ENCODE data around the gene HYKK. TPM values are rescaled to one million over a fixed set of nuclear protein-coding genes. Genes with fewer than 3 reads are reported as not detected.
"Not testable (repeated sequence)": the region's sequence is repeated elsewhere in the genome, so short reads cannot be mapped to it uniquely, and the experiment has no call there.

The HYKK gene
- polyA plus RNA-seq, 1 donor: 10.3 TPM

DNA sequence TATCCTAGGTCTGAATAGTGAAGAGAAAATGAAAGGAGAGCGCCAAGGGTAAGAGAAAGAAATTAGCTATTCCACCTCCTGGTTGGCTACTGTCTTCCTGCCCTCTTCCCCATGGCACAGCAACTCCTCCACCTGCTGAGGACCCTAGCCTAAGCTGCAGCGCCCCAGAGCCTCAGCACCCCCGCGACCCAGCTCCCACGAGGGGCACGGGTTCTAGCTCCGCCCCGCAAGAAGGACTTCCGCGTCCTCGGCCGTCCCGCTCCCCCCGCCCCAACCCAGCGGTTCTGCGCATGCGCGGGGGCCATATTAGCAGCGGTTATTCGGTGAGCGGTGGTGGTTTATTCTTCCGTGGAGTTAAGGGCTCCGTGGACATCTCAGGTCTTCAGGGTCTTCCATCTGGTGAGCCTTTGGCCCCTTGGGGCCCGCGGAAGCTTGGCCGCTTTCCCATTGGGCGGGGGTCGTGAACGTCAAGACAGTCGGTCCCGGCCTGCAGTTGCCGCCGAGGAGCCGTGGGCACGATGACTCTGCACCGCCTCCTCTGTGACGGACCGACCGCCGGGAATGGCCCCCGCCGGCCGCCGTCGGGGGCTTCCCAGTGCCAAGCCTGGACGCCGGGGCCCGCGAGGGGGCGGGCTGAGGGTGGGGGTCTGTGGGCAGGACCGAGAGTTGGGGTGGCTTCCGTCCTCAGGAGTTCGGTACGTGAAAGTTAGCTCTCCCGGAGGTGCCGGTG, 32.9 kb downstream of the HYKK start, which contains the start of gene PSMA4:
TSS of gene PSMA4 (plus strand) at position 304 of the 730 bp plus-strand sequence. CDS start 1,484 bp downstream, outside the sequence.
- peak; percentile 91 for DNase-seq

DNA sequence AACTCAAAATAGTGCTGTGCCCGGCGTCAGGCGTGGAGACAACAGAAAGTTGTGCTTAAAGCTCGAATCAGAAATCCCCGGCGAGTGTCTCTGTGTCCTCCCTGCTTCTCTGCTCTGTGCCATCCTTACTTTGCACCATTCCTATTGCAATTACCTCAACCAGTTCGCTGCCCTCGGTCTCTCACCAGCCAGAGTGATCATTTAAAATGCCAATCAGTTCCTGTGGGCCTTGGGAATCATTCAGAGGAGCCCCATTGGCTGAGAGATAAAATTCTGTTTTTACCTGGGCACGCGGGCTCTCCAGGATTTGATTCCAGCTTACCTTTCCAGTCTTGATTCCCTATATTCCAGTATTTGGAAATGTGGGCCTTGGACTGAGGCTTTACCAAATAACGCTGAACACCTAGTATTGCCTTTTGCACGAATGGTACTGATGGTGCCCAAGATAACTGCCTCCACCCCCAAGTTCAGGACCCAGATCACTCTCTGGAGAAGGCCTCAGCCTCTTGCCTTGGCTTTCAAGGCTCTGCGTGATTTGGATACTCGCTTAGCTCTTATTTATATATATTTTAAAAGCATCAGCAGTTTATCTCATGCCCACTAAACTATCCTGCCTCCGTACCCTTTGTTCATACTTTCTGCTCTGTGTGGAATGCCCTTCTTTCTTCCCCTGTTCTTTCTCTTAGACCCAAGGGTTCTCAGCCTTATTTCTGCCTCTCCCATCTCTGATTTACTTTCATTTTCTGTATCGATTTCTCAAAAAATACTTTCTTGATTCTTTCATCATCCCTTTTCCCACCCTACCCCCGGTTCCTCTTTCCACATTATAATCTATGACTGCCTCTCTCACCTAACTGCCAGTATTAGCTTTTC, 33.7 kb downstream of the HYKK start:
- no peak for DNase-seq

DNA sequence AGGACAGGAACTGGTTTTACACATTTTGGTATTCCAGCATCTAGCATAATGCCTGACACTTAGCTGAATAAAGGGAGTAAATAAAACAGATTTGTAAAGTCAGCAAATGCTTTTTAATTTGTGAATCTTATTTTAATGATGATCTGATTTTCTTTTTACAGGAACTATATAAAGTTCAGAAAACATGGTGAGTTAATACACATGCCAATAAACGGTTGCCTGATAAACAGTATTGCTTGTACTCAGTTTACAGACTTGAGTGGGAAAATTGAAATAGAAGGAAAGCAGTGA, 34.3 kb downstream of the HYKK start:
- no peak for DNase-seq

GRCh38 chr15:78542647-78543046, 35.3 kb downstream of the HYKK start:
- no peak for DNase-seq

GRCh38 chr15:78550194-78550593, 42.8 kb downstream of the HYKK start:
- no peak for DNase-seq

GRCh38 chr15:78550815-78551214, 43.4 kb downstream of the HYKK start:
- no peak for DNase-seq

DNA sequence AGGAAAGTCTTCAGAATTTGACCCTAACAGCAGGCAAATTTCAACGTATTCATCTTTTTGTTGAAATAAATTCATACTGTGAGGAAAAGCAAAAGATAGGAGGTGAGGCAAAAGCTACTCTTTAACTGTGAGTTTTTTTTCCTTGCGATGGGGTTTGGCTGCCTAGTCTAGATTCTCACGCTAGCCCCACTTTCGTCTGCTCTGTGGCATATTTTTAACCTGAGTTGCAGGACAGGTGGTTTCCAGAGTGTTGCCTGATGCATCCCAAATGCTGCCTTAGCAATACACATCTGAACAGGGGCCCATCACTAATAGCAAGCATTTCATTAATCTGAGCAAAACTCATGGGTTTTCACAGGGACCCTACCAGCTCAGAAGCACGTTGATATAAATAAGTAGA, 44.5 kb downstream of the HYKK start:
- no peak for DNase-seq

- no peak for DNase-seq
Observed at GRCh38 chr15:78552597-78552996, 45.2 kb downstream of the HYKK start.

DNA sequence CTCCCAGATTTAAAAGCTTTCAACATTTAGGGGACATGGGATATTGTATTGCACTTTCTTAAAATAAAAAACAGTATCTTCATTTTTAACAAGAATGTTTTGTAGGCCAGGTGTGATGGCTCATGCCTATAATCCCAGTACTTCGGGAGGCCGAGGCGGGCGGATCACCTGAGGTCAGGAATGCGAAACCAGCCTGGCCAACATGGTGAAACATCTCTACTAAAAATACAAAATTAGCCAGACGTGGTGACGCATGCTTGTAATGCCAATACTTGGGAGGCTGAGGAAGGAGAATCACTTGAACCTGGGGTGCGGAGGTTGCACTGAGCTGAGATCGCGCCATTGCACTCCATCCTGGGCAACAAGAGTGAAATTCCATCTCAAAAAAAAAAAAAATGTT, 52.8 kb downstream of the HYKK start:
- DNase-seq: not testable (repeated sequence)

DNA sequence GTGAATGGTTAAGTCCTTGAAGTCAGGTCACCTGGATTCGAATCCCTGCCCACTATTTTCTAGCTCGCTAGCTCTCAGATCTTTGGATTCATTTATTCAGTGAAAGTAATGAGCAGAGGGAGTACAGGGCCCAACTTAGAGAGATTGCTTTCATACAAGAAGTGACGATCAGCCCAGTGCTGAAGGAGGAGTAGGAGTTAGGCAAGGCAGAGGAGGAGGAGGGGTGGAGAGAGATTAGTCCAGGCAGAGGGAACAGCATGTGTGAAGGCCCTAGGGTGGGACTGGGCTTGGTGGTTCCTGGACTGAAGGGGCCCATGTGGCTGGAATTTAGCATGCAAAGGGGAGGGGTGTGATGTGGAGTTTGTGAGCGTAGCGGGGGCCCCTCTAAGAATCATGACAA, 54.1 kb downstream of the HYKK start:
- DNase-seq: no peak

DNA sequence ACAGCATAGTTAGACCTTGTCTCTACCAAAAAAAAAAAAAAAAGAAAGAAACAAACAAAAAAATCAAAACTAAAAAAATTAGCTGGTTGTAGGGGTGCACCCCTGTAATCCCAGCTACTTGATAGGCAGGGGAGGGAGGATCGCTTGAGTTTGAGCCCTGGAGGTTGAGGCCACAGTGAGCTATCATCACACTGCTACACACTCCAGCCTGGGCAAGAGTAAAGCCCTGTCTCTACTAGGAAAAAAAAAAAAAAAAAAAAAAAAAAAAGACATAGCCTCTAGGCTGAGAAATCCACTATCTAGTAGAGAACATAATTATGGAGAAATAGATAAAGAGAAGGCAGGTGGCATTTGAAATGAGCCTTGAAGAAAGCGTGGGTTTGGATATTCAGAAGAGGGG, 55.7 kb downstream of the HYKK start:
- no peak for DNase-seq

DNA sequence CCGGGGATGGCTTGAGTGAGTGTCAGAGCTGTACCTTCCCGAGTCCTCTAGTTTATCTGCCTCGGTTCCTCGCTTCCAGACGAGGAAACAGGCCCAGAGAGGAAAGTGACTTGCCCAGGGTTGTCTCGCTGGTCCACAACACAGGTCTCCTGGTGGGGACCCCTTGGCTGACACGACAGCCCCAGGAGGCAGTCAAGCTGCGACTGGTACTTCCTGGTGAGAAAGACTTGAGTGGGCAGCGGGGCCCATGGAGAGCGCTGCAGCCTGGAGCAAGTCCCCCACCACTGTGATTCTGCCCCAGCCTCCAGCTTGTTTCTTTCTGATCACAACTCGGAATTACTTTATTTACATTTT, 57.3 kb downstream of the HYKK start:
- no peak for DNase-seq

DNA sequence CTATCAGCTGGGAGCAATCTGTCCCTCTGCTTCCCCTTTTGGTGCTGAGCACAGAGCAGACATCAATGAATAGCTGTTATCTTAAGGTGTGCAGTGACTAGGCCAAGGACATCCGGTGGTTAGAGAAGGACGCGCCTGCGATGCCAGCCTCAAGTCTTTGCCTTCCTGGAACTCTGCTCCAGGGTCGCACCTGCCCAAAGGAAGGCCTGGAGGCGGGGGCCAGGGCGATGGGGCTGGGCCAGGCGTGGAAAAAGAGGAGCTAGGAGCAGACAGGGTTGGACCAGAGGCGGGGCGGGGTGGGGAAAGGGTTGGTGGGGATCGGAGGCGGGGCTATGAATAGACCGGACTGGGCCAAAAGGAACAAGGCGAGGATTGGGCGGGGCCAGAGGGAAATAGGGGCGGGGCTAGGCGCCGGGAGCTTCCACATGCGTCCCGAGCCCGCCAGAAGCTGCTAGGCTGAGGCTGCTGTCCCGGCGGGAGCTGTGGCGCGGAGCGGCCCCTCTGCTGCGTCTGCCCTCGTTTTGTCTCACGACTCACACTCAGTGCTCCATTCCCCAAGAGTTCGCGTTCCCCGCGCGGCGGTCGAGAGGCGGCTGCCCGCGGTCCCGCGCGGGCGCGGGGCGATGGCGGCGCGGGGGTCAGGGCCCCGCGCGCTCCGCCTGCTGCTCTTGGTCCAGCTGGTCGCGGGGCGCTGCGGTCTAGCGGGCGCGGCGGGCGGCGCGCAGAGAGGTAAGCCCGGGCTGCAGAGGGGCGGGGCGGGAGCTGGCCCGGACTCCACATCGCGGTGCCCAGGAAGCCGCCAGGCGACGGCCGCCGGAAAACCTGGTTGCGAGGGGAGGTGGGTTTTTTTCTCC, 57.9 kb downstream of the HYKK start, which contains the start of gene CHRNA5:
TSS of gene CHRNA5 (plus strand) at position 424 of the 854 bp plus-strand sequence. CDS start at position 624, 200 bp downstream.
- DNase-seq: peak; percentile 85

DNA sequence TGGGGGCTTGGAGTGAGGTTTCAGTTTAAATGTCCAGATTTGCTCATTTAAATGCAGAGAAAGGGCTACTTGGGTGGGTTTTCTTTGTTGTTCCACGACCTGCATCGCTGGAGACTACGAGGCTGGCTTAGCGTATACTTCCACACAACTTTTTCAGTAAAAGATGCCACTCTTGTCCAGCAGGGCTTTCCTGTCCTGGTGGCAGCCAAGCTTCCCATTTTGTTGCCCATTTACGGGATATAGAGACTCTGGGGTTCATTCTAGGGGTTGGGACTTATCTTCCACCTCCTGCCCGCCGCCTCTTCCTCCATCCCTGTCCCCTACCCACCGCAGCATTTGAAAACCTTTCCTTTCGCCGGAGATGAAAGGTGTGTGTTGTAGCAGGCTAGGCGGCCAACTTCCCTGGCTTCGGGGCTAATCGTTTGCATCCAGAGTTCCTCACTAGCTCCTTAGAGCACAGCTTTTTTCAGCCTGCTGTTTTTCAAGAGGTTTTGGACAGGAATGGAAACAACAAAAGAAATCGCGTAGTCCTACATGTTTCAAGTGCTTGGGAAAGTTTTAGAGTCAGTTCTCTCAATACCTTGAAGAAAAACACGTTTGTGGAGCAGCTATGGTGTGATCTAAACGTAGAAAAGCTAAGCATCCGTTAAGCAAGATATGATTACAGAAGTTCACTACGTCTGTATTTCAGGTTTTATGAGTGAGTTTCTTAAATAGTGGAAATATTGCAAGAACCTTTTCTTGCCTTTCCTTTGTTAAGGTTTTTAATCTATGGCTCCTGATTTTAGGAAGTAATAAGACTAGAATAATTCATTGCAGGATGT, 58.8 kb downstream of the HYKK start:
- DNase-seq: peak; percentile 35

DNA sequence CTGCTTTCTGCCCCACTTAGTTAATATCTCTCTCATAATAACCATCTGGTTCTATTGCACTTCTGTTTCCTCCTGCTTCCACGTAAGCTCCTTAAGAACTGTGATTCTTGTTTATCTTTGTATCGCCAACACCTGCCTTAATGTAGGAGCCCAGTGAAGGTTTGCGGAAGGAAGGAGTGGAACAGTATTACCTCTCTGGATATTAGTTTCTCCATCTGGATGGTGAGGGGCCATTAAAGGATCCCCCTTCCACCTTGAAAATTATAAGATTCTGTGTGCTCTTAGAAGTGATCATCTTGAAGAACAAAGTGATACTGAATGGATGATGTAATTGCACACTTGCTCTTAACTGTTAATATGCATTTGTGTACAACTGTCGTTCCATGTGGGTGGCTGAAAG, 60.2 kb downstream of the HYKK start:
- no peak for DNase-seq

GRCh38 chr15:78570710-78571109, 63.3 kb downstream of the HYKK start:
- DNase-seq: no peak

GRCh38 chr15:78571382-78571781, 64.0 kb downstream of the HYKK start:
- DNase-seq: no peak

DNA sequence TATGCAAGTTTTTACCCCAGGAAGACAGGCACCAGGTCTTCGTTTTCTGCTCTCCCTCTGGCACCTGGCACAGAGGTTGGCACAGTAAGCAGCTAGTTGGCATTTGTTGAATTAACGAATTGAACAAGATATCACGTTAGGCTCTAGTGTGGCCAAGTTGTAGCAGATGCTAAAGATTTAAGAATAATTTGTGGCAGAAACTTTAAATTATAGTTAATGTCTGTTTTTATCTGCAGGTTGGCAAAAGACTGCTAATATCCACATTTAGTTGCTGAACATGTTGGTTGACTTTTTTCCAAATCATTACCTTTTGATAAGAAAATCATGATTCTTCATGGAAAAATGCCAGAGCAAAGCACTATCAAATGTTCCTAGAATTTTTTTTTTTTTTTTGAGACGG, 66.0 kb downstream of the HYKK start:
- no peak for DNase-seq

DNA sequence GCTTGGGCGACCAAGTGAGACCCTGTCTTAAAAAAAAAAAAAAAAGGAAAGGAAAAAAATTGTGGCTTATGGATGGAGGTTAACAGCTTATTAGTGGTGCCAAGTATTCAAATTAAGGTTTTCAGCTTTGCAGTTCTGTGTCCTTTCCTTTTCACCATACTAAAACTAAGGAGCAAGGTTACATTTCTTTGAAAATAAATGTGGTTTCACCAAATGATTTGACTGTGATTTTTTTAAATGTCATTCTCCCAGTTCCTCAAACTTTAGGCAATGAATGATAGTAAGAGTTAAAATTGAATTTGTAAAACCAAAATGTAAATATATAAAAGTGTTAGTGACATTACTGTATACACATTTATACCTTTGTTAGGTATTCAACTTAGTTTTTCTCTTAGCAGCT, 67.6 kb downstream of the HYKK start:
- DNase-seq: no peak

Measured in left kidney (tissue), 2 donors.